HG03066 (cell line): ENCODE measurements around the gene SOCS1.

Source experiments
- ATAC-seq: cut with Tn5 transposase; IDR thresholded peaks from one replicate; pipeline ENCODE4 v1.9.1; 2021; ENCODE audit warnings: low read depth; ENCODE audit not compliant: unreplicated experiment

The SOCS1 gene

DNA sequence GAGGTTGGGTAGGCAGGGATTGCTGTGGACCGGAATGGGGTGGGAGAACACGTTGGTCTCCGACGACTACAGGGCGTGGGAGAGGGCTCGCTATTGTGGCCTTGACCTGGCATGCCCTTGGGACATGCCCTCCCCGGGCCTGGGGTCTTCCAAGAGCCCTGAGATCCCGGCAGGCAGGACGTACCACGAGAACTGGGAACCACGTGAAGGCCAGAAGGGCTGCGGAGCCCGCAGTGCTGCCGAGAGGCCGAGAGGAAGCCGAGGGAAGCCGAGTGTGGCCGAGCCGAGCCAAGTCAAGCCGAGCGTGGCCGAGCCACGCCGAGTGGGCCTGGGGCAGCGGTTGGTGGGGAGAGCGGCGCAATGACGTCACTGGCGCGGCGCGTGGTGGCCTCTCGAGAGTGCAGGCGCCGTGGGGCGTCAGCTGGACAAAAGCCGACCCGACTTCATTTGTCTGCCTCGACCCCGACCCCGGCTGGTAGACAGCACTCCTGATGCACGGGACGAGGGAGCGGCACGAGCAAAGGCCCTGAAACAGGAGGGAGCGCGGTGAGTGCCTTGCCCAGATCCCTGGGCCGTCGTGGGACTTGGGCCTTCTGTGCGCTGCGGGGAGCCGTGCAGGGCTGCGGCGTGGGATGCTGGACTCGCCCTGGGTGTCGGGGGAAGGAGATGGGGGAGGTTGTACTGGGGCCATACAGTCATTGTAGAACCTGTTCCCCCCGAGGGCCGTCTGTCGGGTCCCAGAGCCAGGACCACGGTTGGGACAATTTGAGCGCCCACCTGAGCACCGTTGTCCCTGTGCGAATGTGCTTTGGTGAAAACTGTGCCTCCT is 6.6 kb downstream of the SOCS1 start:
- ATAC-seq, result no peak

- no peak for ATAC-seq
These were observed 7.9 kb downstream of the SOCS1 start for GRCh38 chr16:11248133-11248532.

GRCh38 chr16:11245988-11246387 is 10.0 kb downstream of the SOCS1 start:
- ATAC-seq, result no peak

DNA sequence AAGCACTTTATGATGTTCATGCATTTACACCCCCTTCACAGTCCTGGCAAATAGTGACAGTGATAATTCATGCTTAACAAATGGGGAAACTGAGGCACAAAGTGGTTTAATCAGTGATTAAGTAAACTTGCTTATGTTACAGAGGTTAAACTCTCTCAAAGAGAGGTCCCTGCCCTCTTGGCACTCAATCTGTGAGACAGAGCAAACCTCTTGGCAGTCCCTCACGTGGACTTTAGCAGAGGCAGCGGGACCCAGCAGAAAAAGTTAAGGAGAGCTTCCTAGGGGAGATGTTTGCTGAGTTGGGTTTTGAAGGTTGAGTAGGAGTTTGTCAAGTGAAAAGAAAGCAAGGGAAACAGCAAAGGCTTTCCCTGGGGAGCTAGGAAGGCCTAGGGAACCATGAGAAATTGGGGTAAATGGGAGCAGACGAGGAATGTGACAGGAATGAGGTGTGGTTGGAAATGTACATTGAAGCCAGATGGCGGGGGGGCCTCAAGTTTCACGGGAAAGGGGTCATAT is 10.7 kb downstream of the SOCS1 start:
- no peak for ATAC-seq

DNA sequence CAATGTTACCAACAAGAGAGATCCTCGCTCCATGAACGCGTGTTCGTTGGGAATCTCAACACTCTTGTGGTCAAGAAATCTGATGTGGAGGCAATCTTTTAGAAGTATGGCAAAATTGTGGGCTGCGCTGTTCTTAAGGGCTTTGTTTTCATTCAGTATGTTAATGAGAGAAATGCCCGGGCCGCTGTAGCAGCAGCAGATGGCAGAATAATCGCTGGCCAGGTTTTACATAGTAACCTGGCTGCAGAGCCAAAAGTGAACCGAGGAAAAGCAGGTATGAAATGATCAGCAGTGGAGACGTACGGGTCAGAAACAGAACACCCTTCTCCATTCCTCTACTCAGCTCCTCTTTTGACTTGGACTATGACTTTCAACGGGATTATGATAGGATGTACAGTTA is 13.3 kb downstream of the SOCS1 start:
- ATAC-seq, result no peak

DNA sequence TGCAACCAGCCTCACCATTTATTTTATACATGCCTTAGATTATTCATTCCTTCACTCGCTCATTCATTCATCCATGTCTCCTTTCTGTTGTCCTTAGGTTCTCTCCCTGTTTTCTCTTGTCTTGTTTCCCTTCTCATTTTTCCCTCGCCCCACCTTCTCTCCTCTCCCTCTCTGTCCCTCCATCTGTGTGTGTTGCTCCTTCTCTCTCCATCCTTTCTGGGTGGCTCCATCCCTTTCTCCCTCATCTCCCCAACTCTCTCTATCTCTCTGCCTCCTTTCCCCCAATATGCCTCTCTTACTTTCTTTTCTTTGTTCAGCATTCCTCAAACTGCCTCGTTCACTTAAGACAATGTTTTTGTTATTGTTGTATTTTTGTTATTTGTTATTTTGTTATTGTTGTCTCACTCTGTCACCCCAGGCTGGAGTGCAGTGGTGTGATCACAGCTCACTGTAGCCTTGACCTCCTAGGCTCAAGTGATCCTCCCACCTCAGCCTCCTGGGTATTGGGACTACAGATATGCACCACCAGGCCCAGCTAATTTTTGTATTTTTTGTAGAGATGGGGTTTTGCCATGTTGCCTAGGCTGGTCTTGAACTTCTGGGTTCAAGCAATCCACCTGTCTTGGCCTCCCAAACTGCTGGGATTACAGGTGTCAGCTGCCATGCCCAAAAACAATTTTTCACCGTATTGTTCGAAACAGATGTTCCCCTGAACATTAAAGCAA is 14.4 kb downstream of the SOCS1 start:
- ATAC-seq, result no peak

DNA sequence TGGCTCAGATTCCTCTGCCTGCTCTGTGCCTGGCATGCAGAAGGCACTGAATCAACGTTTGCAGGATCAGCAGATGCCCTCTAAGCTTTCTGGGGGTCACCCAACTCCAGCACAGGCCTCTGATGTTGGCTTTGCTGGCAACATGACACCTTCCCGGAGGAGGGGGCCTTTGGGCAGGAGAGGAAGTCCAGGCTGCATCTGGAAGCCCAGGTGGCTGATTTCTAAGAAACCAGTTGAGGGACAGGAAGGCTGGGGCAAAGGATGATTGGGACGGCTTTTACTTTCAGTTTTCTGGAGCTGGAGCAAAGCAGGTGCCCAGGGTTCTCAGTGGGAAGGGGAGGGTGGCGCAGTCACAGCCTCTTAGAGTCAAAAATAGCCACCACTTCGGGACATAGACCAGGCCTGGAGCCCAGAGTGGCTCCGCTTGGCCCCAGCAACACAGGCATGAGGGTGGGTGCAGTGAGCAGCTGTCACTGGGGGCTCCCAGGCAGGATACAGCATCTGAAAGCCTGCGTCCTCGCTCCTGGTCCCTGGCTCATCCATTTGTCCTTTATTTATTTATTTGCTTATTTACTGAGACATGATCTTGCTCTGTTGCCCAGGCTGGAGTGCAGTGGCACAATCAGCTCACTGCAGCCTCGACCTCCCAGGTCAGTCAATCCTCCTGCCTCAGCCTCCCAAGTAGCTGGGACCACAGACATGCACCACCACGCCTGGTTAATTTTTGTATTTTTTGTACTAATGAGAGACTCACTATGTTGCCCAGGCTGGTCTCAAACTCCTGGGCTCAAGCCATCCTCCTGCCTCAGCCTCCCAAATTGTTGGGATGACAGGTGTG is 15.1 kb downstream of the SOCS1 start:
- ATAC-seq, result no peak

GRCh38 chr16:11239644-11240632 is 16.1 kb downstream of the SOCS1 start:
- ATAC-seq, result no peak

- ATAC-seq, result no peak
These were observed 17.5 kb downstream of the SOCS1 start for GRCh38 chr16:11238272-11239202.

- ATAC-seq, result no peak
These were observed 19.3 kb downstream of the SOCS1 start for GRCh38 chr16:11236461-11237254.

DNA sequence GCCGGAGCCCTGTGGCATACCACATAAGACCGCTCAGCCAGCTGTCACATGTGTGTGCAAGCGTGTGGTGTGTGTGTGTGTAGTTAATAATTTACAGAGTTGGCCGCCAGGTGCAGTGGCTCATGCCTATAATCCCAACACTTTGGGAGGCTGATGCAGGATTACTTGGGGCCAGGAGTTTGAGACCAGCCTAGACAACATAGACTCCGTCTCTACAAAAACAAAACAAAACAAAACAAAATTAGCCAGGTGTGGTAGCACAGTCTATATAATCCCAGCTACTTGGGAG is 20.4 kb downstream of the SOCS1 start:
- no peak for ATAC-seq

DNA sequence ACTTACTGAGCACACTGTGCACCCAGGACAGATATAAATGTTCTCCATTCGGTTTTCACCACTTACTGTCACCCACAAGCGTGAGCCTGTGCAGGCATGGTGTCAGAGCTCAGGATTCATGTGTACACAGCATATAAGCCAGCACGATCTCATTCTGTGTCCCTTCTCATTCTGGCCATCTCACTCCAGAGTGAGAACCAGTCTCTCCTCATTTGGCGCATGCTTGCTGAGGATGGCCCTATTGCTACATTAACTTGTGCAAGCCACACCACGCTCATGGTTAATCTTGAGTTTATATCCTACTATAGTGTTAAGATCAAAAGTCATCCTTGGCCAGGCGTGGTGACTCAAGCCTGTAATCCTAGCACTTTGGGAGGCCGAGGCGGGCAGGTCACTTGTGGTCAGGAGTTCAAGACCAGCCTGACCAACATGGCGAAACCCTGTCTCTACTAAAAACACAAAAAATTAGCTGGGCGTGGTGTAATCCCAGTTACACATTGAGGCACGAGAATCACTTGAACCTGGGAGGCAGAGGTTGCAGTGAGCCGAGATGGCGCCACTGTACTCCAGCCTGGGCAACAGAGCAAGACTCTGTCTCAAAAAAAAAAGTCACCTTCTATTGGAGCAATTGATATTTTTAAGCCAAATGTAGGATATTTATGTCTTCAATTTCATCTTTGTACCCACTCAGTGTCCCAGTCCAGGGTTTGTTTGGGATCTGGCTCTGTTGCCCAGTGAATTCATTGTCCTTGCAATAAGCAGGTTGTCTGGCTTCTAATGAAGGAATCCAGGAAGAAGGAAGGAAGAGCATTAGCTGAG is 20.9 kb downstream of the SOCS1 start:
- no peak for ATAC-seq

DNA sequence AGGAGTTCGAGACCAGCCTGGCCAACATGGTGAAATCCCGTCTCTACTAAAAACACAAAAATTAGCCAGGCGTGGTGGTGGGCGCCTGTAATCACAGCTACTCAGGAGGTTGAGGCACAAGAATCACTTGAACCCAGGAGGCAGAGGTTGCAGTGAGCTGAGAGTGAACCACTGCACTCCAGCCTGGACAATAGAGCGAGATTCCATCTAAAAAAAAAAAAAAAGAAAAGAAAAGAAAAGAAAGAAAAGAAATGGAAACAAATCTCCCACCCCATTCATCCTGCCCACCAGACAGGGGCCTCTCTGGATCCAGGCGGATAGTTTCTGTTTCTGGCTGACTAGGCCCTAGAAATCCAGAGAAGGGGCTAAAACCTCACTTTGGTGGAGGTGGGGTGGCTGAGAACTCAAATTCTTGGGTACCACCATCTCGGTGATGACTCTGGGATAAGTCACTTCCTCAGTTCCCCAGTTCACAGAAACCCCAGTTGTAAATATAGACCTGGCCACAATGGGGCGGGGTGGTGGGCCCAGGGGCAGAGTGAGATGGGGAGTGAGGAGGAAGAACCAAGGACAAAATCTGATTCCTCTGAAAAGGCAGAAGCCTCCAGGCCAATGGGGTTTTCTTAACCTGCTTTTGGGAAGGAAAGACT is 22.2 kb downstream of the SOCS1 start:
- ATAC-seq, result no peak

GRCh38 chr16:11232852-11233726 is 22.9 kb downstream of the SOCS1 start:
- no peak for ATAC-seq

- ATAC-seq, result no peak
These were observed 23.6 kb downstream of the SOCS1 start for GRCh38 chr16:11232302-11232851.
